GM18526 (cell line): ENCODE results near the gene GBP2.

Experiments used
- POLR2A ChIP-seq: IDR thresholded peaks from 3 replicates; pipeline ENCODE4 v1.6.1; 2011; ENCODE audit not compliant: insufficient read length; ENCODE audit errors: extremely low read depth

GBP2 gene, protein sequence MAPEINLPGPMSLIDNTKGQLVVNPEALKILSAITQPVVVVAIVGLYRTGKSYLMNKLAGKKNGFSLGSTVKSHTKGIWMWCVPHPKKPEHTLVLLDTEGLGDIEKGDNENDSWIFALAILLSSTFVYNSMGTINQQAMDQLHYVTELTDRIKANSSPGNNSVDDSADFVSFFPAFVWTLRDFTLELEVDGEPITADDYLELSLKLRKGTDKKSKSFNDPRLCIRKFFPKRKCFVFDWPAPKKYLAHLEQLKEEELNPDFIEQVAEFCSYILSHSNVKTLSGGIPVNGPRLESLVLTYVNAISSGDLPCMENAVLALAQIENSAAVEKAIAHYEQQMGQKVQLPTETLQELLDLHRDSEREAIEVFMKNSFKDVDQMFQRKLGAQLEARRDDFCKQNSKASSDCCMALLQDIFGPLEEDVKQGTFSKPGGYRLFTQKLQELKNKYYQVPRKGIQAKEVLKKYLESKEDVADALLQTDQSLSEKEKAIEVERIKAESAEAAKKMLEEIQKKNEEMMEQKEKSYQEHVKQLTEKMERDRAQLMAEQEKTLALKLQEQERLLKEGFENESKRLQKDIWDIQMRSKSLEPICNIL

GRCh38 chr1:89125913-89126580 lies at the start of gene GBP2:
GBP2 (minus strand) TSS chr1:89126114; CDS start chr1:89121966, 4,148 bp downstream.
- TF ChIP-seq POLR2A: no peak

DNA sequence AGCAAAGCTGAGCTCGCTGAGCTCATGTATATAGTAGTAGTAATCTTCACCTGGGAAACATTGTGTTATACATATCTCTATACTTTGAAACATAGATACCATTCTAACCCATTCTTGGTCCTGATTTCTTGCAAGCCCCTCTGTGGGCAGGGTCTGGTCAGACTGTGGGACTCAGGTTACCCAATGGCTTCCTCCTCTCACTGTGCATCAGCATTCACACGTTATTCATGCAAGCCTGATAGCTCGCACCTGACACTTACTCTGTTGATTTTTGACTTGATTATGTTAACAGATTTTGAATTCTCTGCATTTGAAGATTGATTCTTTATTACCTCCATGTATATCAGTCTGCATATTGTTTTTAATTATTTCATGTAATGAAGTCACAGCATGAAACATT lies 48.6 kb upstream of the GBP2 start:
- TF ChIP-seq POLR2A: no peak

GRCh38 chr1:89172468-89173143 lies 46.7 kb upstream of the GBP2 start:
- no peak for TF ChIP-seq POLR2A

DNA sequence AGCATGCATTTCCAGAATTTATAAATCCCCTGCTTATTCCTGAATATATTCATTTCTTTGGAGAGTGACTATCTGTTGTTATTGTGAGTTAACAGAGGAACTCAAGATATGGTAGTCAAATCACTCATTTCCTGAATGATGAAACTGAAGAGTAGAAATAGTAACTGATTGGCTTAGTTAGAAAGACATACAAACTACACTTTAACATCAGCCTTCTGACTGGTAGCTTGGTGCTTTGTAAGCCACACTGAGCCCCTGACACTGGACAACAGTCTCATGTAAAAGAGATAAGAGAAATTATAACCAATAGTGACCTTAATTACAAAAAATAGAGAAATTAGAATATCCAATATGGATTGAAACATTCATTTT lies 45.1 kb upstream of the GBP2 start:
- TF ChIP-seq POLR2A: no peak

DNA sequence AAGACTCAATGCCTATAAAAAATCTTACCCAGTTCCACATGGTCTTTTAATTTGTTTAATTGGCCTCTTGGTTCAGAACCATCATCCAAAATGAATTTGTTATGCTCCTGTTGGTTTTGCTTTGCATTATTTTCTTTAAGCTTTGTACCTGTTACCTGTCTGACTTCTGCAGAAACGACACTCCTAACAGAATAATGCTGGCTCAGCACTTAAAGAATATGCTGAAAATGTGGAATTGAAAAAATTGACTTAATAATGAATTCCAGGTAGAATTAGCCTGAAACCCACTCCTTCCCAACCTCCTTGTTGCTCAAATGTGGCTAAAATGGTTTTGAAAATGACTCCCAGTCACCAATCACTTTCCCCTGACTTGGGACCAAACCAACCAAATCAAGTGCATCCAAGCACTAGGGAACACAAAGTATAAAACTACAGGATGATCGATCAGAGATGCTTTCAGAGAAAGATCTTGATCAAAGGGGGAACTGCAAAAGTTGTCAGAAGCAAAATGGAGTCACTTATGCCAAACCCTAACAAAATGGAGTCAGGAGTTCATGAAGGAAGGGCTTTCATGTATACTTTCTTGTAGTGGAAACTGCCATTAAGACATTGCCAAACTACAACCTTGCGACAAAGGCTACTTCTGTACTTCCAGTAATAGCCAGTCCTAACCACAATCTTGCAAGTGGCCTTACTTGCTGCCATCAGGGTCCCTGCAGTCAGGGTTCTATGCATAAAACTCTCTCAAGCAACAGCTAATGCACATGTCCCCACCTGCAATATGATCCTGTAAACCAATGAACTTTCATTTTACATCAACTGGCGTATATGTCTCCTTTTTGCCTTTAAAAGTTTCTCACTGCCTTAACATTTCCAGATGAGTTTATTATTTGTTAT lies 44.5 kb upstream of the GBP2 start:
- TF ChIP-seq POLR2A: no peak

DNA sequence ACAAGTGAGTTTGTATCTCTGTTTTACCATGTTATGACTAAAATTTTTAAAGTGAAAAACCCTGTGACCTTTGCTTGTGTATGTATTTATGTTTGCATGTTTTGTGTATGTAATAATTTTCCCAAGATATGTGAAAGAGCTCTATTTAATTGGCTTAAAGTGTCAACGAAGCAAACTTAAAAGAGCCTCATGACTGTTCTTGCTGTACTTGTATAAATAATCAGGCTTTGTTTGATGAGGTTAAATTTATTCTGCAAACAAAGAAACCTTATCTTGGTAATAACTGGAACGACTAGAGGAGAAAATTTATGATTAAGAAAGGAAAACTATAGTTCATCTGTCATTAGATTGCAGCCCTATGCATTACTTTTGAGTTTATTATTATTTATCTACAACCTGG lies 43.3 kb upstream of the GBP2 start:
- TF ChIP-seq POLR2A: no peak

GRCh38 chr1:89167590-89168230 lies 41.8 kb upstream of the GBP2 start:
- no peak for TF ChIP-seq POLR2A

- TF ChIP-seq POLR2A: no peak
These were observed 40.8 kb upstream of the GBP2 start for GRCh38 chr1:89166705-89167104.

- TF ChIP-seq POLR2A: no peak
These were observed 39.9 kb upstream of the GBP2 start for GRCh38 chr1:89165811-89166210.

DNA sequence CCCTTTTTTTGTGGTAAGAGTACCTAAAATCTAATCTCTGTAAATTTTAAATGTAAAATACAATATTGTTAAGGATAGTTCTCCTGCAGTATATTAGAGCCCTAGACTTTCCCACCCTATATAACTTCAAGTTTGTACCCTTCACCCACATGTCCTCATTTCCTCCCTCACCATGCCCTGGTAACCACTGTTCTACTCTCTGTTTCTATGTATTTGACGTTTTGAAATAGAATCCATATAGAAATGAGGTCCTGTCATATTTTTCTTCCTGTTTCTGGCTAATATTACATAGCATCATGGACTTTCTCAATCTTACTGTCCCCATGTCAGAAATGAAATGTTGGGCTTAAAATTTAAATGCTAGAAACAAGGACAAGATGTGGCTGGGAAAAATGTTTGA lies 25.1 kb upstream of the GBP2 start:
- TF ChIP-seq POLR2A: no peak

DNA sequence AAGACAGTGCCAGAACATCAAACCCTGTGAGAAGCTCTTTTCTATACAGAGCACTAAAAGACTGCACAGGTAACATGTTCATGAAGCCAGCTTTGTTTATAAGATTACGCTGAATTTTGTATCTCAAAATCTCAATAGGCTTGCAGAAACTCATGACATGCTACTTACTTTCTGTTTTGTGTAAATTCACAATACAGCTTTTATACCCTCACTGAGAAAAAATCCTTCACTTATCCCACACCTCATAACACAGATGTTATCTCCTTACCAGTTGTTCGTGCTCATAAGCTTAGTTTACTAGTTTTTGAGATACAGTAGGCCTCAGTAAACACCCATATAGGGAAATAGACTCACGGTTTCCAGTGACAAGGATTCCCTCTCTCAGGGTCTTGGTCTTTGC lies 24.1 kb upstream of the GBP2 start:
- TF ChIP-seq POLR2A: no peak

DNA sequence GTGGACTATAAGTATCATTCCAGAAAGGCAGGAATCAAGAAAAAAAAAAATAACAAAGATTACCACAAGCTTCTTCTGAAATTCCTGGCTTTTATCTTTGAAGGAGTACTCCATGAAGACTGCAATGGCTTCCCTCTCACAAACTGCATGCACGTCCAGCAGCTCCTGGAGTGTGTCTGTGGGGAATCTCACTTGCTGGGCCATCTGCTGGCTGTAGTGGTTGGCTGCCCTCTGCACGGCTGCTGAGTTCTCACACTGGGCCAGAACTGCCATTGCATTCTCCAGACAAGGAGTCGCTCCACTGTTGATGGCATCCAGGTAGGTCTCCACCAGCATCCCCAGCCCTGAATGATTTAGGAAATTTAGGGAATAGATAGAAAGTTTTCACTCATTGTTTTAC lies 23.3 kb upstream of the GBP2 start:
- TF ChIP-seq POLR2A: no peak

- no peak for TF ChIP-seq POLR2A
These were observed 22.1 kb upstream of the GBP2 start for GRCh38 chr1:89147678-89148658.

- TF ChIP-seq POLR2A: no peak
These were observed 20.8 kb upstream of the GBP2 start for GRCh38 chr1:89146721-89147120.

DNA sequence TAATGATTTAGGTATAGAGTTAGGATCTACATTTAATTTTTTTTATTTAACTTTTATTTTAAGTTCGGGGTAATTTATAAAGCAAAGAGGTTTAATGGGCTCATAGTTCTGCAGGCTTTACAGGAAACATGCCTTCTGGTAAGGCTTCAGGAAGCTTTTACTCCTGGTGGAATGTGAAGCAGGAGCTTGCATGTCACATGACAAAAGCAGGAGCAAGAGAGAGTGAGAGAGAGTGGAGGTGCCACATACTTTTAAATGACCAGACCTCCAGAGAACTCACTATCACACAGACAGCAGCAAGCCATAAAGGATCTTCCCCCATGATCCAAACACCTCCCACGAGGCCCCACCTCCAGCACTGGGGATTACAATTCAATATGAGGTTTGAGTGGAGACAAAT lies 17.6 kb upstream of the GBP2 start:
- TF ChIP-seq POLR2A: no peak
